GM21825 (cell line): Measurements from ENCODE around the gene IFNAR2.

ENCODE experiments used
- ATAC-seq: cut with Tn5 transposase; IDR thresholded peaks from one replicate; pipeline ENCODE4 v1.9.1; 2021; ENCODE audit warnings: mild to moderate bottlenecking, moderate library complexity; ENCODE audit not compliant: unreplicated experiment

The IFNAR2 gene

GRCh38 chr21:33266050-33266788 is 36.5 kb downstream of the IFNAR2 start, which contains the start of gene IL10RB:
Gene IL10RB (plus strand): TSS chr21:33266367. CDS start chr21:33266466, 99 bp downstream.
- peak; percentile 35 for ATAC-seq

GRCh38 chr21:33266789-33267135 is 37.0 kb downstream of the IFNAR2 start:
- ATAC-seq = no peak

- ATAC-seq = no peak
Measured at GRCh38 chr21:33267250-33267649, 37.5 kb downstream of the IFNAR2 start.

GRCh38 chr21:33268393-33268736 is 38.6 kb downstream of the IFNAR2 start:
- ATAC-seq = peak; percentile 8

GRCh38 chr21:33268737-33269441 is 39.2 kb downstream of the IFNAR2 start:
- ATAC-seq = peak; percentile 63

- no peak for ATAC-seq
Measured at GRCh38 chr21:33270986-33271385, 41.2 kb downstream of the IFNAR2 start.

- no peak for ATAC-seq
Measured at GRCh38 chr21:33273044-33273443, 43.3 kb downstream of the IFNAR2 start.

GRCh38 chr21:33278721-33279120 is 49.0 kb downstream of the IFNAR2 start:
- no peak for ATAC-seq

- ATAC-seq = no peak
Measured at GRCh38 chr21:33279330-33279820, 49.6 kb downstream of the IFNAR2 start.
